ENCODE data around the gene HKDC1. TPM values are rescaled to one million over a fixed set of nuclear protein-coding genes. Genes with fewer than 3 reads are reported as not detected.
A peak's percentile ranks its signal among the peaks of the same experiment; 100 is the strongest.

HKDC1 gene
- total RNA-seq, 2 experiments from 2014 or later: not detected

DNA sequence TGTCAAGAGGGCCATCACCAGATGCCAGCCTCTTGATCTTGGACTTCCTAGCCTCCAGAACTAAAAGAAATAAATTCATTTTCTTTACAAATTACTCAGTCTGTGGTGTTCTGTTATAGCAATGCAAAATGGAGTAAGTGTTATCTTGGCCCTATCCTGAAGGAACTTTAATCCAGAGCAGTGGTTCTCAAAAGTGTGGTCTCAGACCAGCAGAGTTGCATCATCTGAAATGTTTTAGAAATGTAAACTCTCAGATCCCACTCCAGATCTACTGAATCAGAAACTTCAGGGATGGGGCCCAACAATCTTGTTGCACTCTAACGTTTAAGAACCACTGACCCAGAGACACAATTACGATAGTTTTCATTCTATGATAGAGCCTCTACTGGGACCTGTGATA lies 43.3 kb upstream of the HKDC1 start:
- Histone ChIP-seq H3K27ac (ENCODE audit: low read depth, low read length, poor library complexity, severe bottlenecking) (no peak overlapping the region), H3K9me2 (ENCODE audit: insufficient read depth, low read length) (no peaks in the 10 kb centered on the region), H3K36me3 (ENCODE audit: insufficient read depth, low read length) (peaks cover under 1% of the 10 kb centered on the region; the same call in 1 of the 2 replicates), H3K4me2 (ENCODE audit: low read length) (no peak overlapping the region), H4K20me1 (ENCODE audit: insufficient read depth, low read length) (peaks cover 7% of the 10 kb centered on the region; the same call in 1 of the 2 replicates), H3K4me3 (ENCODE audit: low read depth, low read length, poor library complexity, severe bottlenecking) (no peak overlapping the region), H3K79me2 (ENCODE audit: insufficient read depth, low read depth, low read length) (peaks cover 18% of the 10 kb centered on the region), H3K4me1 (ENCODE audit: insufficient read depth, low read length, poor library complexity, severe bottlenecking) (peaks cover 16% of the 10 kb centered on the region), H3K9me3 (ENCODE audit: low read length) (no peaks in the 10 kb centered on the region), H2AFZ (ENCODE audit: low read length) (no peak overlapping the region)
- intact Hi-C loops (cut with micrococcal nuclease; ENCODE audit: unreplicated experiment): no loop called here
- no TSS peak for BruUV-seq (replicated peaks)
- ChIA-PET POLR2A (no interaction called here), CTCF (ENCODE audit: unreplicated experiment) (no interaction called here)
- DNase-seq (ENCODE audit: low spot score): no peak
- TF ChIP-seq, protein P1, sequence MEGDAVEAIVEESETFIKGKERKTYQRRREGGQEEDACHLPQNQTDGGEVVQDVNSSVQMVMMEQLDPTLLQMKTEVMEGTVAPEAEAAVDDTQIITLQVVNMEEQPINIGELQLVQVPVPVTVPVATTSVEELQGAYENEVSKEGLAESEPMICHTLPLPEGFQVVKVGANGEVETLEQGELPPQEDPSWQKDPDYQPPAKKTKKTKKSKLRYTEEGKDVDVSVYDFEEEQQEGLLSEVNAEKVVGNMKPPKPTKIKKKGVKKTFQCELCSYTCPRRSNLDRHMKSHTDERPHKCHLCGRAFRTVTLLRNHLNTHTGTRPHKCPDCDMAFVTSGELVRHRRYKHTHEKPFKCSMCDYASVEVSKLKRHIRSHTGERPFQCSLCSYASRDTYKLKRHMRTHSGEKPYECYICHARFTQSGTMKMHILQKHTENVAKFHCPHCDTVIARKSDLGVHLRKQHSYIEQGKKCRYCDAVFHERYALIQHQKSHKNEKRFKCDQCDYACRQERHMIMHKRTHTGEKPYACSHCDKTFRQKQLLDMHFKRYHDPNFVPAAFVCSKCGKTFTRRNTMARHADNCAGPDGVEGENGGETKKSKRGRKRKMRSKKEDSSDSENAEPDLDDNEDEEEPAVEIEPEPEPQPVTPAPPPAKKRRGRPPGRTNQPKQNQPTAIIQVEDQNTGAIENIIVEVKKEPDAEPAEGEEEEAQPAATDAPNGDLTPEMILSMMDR (conservative IDR thresholded peaks at IDR 0.05; ENCODE audit: low read length): no peak
- no peak for TF ChIP-seq EZH2phosphoT487 (IDR thresholded peaks at IDR 0.05; ENCODE audit: borderline replicate concordance, low read depth, low read length)

DNA sequence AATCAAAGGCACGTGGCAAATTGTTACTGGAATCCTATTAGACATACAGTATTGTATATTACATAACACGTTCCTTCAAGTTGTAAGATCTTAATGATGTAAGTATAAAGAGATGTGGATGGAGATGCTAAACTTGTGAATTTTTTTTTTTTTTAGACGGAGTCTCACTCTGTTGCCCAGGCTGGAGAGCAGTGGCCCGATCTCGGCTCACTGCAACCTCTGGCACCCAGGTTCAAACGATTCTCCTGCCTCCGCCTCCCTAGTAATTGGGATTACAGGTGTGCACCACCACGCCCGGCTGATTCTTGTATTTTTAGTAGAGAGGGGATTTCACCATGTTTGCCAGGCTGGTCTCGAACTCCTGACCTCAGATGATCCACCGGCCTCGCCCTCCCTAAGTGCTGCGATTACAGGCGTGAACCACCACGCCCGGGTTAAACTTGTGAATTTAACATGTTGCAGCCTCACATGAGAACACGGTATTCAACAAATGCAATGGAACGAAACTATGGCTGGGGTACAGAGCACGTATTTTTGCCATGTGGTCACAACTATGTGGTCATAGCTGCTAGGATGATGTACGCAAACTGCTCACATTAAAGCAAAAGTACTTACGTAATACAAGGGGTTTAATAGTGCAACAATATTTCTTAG lies 40.9 kb upstream of the HKDC1 start:
- POLR2A ChIA-PET: no interaction called here

More for the DNA sequence above, 40.9 kb upstream of the HKDC1 start:
- BruUV-seq (replicated peaks): TSS peak; percentile 97
- peak overlapping the region; percentile 66 for H3K27ac ChIP-seq (ENCODE audit: low read depth, low read length, poor library complexity, severe bottlenecking)
- peaks cover 19% of the 10 kb centered on the region; the same call in 1 of the 2 replicates for H3K36me3 ChIP-seq (ENCODE audit: insufficient read depth, low read length)
- H3K4me3 ChIP-seq (ENCODE audit: low read depth, low read length, poor library complexity, severe bottlenecking): peak overlapping the region; percentile 94
- no peaks in the 10 kb centered on the region for H3K9me3 ChIP-seq (ENCODE audit: low read length)
- peak overlapping the region; percentile 96 for H3K4me2 ChIP-seq (ENCODE audit: low read length)
- intact Hi-C loops (cut with micrococcal nuclease; ENCODE audit: unreplicated experiment): no loop called here
- CTCF ChIA-PET (ENCODE audit: unreplicated experiment): no interaction called here
- H3K4me1 ChIP-seq (ENCODE audit: insufficient read depth, low read length, poor library complexity, severe bottlenecking): peaks cover 20% of the 10 kb centered on the region
- H2AFZ ChIP-seq (ENCODE audit: low read length): peak overlapping the region; percentile 90
- H3K79me2 ChIP-seq (ENCODE audit: insufficient read depth, low read depth, low read length): peaks cover 42% of the 10 kb centered on the region
- no peak for DNase-seq (ENCODE audit: low spot score)
- no peaks in the 10 kb centered on the region for H3K9me2 ChIP-seq (ENCODE audit: insufficient read depth, low read length)
- TF ChIP-seq, protein P1 (conservative IDR thresholded peaks at IDR 0.05; ENCODE audit: low read length): no peak
- no peak for TF ChIP-seq EZH2phosphoT487 (IDR thresholded peaks at IDR 0.05; ENCODE audit: borderline replicate concordance, low read depth, low read length)
- peaks cover 7% of the 10 kb centered on the region; the same call in 1 of the 2 replicates for H4K20me1 ChIP-seq (ENCODE audit: insufficient read depth, low read length)
